Fibroblast of lung (primary cell): ENCODE results near the gene AR. TPM values are rescaled to one million over a fixed set of nuclear protein-coding genes. Genes with fewer than 3 reads are reported as not detected.

ENCODE experiments used
- DNase-seq, 2 donors: peaks; one replicate each; pipeline versions ENCODE4 v3.0.0 to v3.0.0-alpha.2; 2010; ENCODE audit warnings: low read depth in 2 of 2
- H2AFZ ChIP-seq: 2 replicates; pipeline ENCODE4 v1.5.1; 2012; ENCODE audit warnings: low read length, control low read depth, inconsistent platforms
- H3K27ac ChIP-seq: 2 replicates; pipeline ENCODE4 v1.5.1; 2011; ENCODE audit warnings: low read length, control low read depth; ENCODE audit not compliant: insufficient read depth
- H3K27me3 ChIP-seq: 2 replicates; pipeline ENCODE4 v1.5.1; 2011; ENCODE audit warnings: mild to moderate bottlenecking, low read length; ENCODE audit not compliant: control insufficient read depth, insufficient read depth
- H3K36me3 ChIP-seq: 2 replicates; pipeline ENCODE4 v1.5.1; 2011; ENCODE audit warnings: low read length; ENCODE audit not compliant: control insufficient read depth, insufficient read depth
- H3K4me1 ChIP-seq: 2 replicates; pipeline ENCODE4 v1.5.1; 2011; ENCODE audit warnings: low read length; ENCODE audit not compliant: control insufficient read depth, insufficient read depth; ENCODE audit errors: extremely low read depth
- H3K4me2 ChIP-seq: 2 replicates; pipeline ENCODE4 v1.5.1; 2011; ENCODE audit warnings: low read length, control low read depth; ENCODE audit not compliant: insufficient read depth; ENCODE audit errors: extremely low read depth
- H3K4me3 ChIP-seq, 4 experiments: fragments of 200-600 bp in 1 of 4; sonication (generic) in 1 of 4; replicated peaks in 1 of 4; 2 replicates each; pipeline ENCODE4 v1.5.1; 2011 to 2016; ENCODE audit warnings: low read length in 4 of 4, low read depth in 3 of 4, mild to moderate bottlenecking in 3 of 4, control low read depth in 2 of 4, inconsistent platforms in 1 of 4, mixed read lengths in 1 of 4; ENCODE audit not compliant: insufficient read depth in 1 of 4; ENCODE audit errors: control extremely low read depth in 1 of 4
- H3K79me2 ChIP-seq: 2 replicates; pipeline ENCODE4 v1.5.1; 2012; ENCODE audit warnings: mild to moderate bottlenecking, low read length, inconsistent platforms; ENCODE audit not compliant: control insufficient read depth, insufficient read depth
- H3K9ac ChIP-seq: 2 replicates; pipeline ENCODE4 v1.5.1; 2011; ENCODE audit warnings: mild to moderate bottlenecking, low read length, control low read depth; ENCODE audit not compliant: insufficient read depth
- H3K9me3 ChIP-seq: 2 replicates; pipeline ENCODE4 v1.5.1; 2012; ENCODE audit warnings: low read depth, low read length; ENCODE audit not compliant: control insufficient read depth, insufficient read depth
- H4K20me1 ChIP-seq: 2 replicates; pipeline ENCODE4 v1.5.1; 2011; ENCODE audit warnings: low read length; ENCODE audit not compliant: control insufficient read depth, insufficient read depth; ENCODE audit errors: extremely low read depth
- EZH2 ChIP-seq: IDR thresholded peaks from 2 replicates; pipeline ENCODE4 v1.5.1; 2012; ENCODE audit warnings: low read length, control low read depth, mild to moderate bottlenecking; ENCODE audit errors: missing control alignments
- polyA plus RNA-seq, 2 donors: library from polyadenylated mRNA; depleted of rRNA in 1 of 2; stranded (reverse) in 1 of 2; unstranded in 1 of 2; fragments of >200 nt; gene quantifications; 2 replicates each; pipeline ENCODE4 v1.2.1, GENCODE V29; 2011 to 2012; ENCODE audit warnings: missing spikeins in 1 of 2
- total RNA-seq: library from RNA; depleted of rRNA; stranded (reverse); fragments of >200 nt; gene quantifications from 2 replicates; pipeline ENCODE4 v1.2.1, GENCODE V29; 2014
- TF ChIP-seq, protein P1 (sequence below), 2 donors: IDR thresholded peaks in 1 of 2; conservative IDR thresholded peaks in 1 of 2; 1 replicate in 1 of 2; 2 replicates in 1 of 2; pipeline ENCODE4 v1.5.1; 2011 to 2012; ENCODE audit warnings: low read length in 2 of 2, control low read depth in 1 of 2, inconsistent platforms in 1 of 2, low read depth in 1 of 2, mild to moderate bottlenecking in 1 of 2

The AR gene
- total and polyA plus RNA-seq, 2 donors (not counting 1 experiment from before 2014, with no cell fraction given) = 10.8 to 15.0 TPM

DNA sequence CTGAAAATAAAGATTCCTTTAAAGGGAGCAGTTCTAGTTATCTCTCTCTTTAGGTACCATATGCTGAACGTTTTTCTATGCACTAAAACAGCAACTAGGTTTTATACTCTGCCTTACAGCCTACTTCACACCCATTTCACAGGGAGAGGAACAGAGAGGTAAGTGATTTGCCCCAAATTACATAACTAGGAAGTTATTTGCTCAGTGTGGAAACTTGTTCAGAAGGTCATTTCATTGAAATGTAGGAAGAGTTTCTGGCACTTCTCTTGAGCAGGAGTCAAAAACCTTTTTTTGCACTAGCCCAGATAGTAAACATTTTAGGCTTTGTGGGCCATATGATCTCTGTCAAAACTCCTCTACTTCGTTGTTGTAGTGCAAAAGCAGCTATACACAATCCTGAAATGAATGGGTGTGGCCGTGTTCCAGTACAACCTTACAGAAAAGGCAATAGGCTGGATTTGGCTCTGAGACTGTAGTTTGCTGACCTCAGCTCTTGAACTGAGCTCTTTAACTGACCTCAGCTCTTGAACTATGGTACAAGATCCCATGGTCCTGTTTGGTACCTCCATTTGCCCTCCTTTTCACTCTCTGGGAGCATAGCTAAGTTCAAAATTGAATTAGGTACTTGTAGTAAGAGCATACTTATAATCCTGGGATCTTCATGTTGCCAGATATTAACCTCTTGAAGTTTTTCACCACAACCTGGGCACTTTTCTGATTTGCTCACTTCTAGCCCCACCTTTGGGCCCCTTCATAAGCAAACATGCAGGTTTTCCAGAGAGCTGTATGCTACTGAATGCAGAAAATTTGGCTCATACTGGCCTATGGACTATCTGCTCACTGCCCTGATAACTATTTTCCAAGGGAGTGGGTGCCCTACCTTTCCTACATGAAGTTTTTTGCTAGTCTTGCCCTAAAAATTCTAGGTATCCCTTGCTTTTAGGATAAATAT lies 53.3 kb downstream of the AR start:
- H3K4me2 ChIP-seq = no peak overlapping the region
- H4K20me1 ChIP-seq = no peaks in the 10 kb centered on the region
- no peak overlapping the region for H2AFZ ChIP-seq
- H3K36me3 ChIP-seq = no peaks in the 10 kb centered on the region
- H3K27ac ChIP-seq = no peak overlapping the region
- DNase-seq = no peak
- no peaks in the 10 kb centered on the region for H3K79me2 ChIP-seq
- H3K9me3 ChIP-seq = no peaks in the 10 kb centered on the region
- no peak overlapping the region for H3K4me3 ChIP-seq
- no peaks in the 10 kb centered on the region for H3K27me3 ChIP-seq
- TF ChIP-seq, protein P1, sequence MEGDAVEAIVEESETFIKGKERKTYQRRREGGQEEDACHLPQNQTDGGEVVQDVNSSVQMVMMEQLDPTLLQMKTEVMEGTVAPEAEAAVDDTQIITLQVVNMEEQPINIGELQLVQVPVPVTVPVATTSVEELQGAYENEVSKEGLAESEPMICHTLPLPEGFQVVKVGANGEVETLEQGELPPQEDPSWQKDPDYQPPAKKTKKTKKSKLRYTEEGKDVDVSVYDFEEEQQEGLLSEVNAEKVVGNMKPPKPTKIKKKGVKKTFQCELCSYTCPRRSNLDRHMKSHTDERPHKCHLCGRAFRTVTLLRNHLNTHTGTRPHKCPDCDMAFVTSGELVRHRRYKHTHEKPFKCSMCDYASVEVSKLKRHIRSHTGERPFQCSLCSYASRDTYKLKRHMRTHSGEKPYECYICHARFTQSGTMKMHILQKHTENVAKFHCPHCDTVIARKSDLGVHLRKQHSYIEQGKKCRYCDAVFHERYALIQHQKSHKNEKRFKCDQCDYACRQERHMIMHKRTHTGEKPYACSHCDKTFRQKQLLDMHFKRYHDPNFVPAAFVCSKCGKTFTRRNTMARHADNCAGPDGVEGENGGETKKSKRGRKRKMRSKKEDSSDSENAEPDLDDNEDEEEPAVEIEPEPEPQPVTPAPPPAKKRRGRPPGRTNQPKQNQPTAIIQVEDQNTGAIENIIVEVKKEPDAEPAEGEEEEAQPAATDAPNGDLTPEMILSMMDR (conservative IDR thresholded peaks at IDR 0.05 in 1 of 2, IDR thresholded peaks at IDR 0.05 in 1 of 2; ENCODE audit: low read depth in 1 of 2, low read length in 2 of 2) = no peak
- no peak for TF ChIP-seq EZH2
- no peak overlapping the region for H3K9ac ChIP-seq
- H3K4me1 ChIP-seq = no peaks in the 10 kb centered on the region

DNA sequence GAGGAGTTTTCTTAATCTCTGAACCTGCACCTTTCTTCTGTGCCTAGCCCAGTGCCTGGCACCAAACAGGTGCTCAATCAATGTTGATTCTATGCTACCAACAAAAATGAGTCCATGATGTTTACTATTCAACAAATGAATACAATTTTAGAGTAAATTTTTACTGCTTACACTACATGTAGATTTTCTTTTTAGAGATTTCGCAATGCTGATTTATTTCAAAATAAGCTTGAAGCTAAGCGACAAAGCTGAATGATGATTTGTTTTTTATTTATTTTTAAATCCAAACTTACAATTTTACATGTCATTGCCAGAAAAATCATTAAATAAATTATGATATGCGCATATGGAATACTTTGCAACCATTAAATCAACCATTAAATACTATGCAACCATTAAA lies 55.7 kb downstream of the AR start:
- Histone ChIP-seq H3K9ac (no peak overlapping the region), H3K27ac (no peak overlapping the region), H3K27me3 (no peaks in the 10 kb centered on the region), H3K9me3 (no peaks in the 10 kb centered on the region), H3K4me1 (peaks cover 4% of the 10 kb centered on the region), H4K20me1 (no peaks in the 10 kb centered on the region), H3K79me2 (no peaks in the 10 kb centered on the region), H3K4me2 (no peak overlapping the region), H2AFZ (no peak overlapping the region), H3K4me3 (no peak overlapping the region), H3K36me3 (no peaks in the 10 kb centered on the region)
- DNase-seq = no peak
- TF ChIP-seq, protein P1 (conservative IDR thresholded peaks at IDR 0.05 in 1 of 2, IDR thresholded peaks at IDR 0.05 in 1 of 2; ENCODE audit: low read depth in 1 of 2, low read length in 2 of 2) = no peak
- no peak for TF ChIP-seq EZH2

DNA sequence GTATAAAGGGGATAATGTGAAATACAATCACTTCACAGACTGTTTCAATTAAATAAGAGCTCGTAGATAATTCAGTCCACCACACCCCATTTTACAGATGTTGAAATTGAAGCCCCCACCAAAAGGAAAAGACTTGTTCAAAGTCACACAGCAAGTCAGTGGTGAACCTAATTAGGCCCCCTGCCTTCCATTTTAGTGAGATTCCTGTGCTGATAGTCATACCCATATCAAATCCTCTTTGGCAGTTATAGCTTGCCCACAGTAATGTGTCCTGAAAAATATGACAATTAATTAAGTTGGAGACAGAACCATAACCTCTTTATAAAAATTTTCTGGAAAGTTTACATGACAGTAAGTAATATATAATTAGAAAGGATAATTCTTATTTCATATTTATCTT lies 58.0 kb downstream of the AR start:
- Histone ChIP-seq H3K27me3 (no peaks in the 10 kb centered on the region), H3K36me3 (no peaks in the 10 kb centered on the region), H3K4me1 (peaks cover 9% of the 10 kb centered on the region), H3K9me3 (no peaks in the 10 kb centered on the region), H2AFZ (no peak overlapping the region), H3K79me2 (no peaks in the 10 kb centered on the region), H3K4me2 (no peak overlapping the region), H3K4me3 (no peak overlapping the region), H4K20me1 (no peaks in the 10 kb centered on the region), H3K9ac (no peak overlapping the region), H3K27ac (no peak overlapping the region)
- TF ChIP-seq EZH2 = no peak
- TF ChIP-seq, protein P1 (conservative IDR thresholded peaks at IDR 0.05 in 1 of 2, IDR thresholded peaks at IDR 0.05 in 1 of 2; ENCODE audit: low read depth in 1 of 2, low read length in 2 of 2) = no peak
- DNase-seq = peak in 1 of 2 donors; percentile 56
